Measurements from ENCODE around the gene KCNH1. TPM values are rescaled to one million over a fixed set of nuclear protein-coding genes. Genes with fewer than 3 reads are reported as not detected.

Gene KCNH1
- polyA plus RNA-seq, 2 of the 4 experiments (the other 2 are of a cell fraction): 5.1 to 7.9 TPM

DNA sequence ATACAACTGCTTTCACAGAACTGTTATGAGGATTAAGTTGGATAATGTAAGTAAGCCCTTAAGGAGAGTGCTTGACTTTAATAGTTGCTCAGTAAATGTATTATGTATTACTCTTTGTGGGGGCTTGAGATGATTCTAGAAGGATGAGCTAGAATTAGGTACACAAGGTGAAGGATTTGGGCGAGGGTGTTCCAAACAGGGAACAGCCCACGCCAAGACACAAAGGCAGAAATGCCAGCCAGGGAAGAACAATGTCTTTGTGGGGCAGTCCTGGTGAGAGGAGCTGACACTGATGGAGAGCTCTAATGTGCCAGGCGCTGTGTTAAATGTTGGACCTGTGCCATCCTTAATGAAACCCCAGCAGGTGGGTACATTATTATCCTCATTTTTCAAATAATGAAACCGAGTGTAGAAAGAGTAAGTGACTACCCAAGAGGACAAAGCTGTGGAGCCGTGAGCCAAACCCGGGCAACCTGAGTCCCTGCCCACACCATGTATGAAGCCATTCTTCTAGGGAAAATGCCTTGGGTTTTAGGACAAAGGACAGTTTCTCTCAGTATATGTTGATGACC is 442.8 kb downstream of the KCNH1 start (continued):
- TF ChIP-seq HES2 (IDR thresholded peaks at IDR 0.05): no peak
- no peak for TF ChIP-seq CHD2 (IDR thresholded peaks at IDR 0.05; ENCODE audit: low read length, partially characterized antibody)
- no peak for TF ChIP-seq NR3C1 (IDR thresholded peaks at IDR 0.05)
- TF ChIP-seq FOSL2 (IDR thresholded peaks at IDR 0.05): no peak
- no peak for TF ChIP-seq FOSL2 (CRISPR knock-in tag; IDR thresholded peaks at IDR 0.05)

DNA sequence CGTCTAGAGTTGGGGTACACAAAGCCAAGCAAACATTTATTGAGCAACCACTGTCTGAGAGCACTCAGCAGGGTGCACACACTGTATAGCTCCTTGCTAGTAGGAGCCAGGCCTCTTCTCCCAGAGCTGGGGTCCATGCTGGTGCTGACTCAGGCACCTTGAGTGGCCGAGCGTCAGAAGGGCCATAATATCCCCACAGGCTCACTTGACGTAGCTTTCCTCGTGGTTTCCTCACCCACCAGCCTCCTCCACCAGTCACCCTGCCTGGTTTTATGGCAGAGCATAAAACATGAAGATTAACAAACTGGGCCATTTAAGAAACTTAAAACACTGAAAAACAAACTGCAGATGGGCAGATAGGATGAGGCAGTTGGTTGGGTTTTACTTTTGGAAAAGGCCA is 443.7 kb downstream of the KCNH1 start:
- ChIA-PET CTCF (no interaction called here), POLR2A (no interaction called here)
- H3K9me3 ChIP-seq: no peaks in the 10 kb centered on the region
- DNase-seq (ENCODE audit: low read depth in 1 of 2, low spot score in 1 of 2) (no peak), FAIRE-seq (no peak), ATAC-seq (no peak)
- no peak for TF ChIP-seq FOSL2 (IDR thresholded peaks at IDR 0.05)
- no peak for TF ChIP-seq FOSL2 (CRISPR knock-in tag; IDR thresholded peaks at IDR 0.05)
- TF ChIP-seq, protein P1, sequence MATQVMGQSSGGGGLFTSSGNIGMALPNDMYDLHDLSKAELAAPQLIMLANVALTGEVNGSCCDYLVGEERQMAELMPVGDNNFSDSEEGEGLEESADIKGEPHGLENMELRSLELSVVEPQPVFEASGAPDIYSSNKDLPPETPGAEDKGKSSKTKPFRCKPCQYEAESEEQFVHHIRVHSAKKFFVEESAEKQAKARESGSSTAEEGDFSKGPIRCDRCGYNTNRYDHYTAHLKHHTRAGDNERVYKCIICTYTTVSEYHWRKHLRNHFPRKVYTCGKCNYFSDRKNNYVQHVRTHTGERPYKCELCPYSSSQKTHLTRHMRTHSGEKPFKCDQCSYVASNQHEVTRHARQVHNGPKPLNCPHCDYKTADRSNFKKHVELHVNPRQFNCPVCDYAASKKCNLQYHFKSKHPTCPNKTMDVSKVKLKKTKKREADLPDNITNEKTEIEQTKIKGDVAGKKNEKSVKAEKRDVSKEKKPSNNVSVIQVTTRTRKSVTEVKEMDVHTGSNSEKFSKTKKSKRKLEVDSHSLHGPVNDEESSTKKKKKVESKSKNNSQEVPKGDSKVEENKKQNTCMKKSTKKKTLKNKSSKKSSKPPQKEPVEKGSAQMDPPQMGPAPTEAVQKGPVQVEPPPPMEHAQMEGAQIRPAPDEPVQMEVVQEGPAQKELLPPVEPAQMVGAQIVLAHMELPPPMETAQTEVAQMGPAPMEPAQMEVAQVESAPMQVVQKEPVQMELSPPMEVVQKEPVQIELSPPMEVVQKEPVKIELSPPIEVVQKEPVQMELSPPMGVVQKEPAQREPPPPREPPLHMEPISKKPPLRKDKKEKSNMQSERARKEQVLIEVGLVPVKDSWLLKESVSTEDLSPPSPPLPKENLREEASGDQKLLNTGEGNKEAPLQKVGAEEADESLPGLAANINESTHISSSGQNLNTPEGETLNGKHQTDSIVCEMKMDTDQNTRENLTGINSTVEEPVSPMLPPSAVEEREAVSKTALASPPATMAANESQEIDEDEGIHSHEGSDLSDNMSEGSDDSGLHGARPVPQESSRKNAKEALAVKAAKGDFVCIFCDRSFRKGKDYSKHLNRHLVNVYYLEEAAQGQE (IDR thresholded peaks at IDR 0.05): no peak
- TF ChIP-seq PHF8 (IDR thresholded peaks at IDR 0.05; ENCODE audit: borderline replicate concordance, low read depth): no peak
- no peak for TF ChIP-seq E2F6 (IDR thresholded peaks at IDR 0.05; ENCODE audit: borderline replicate concordance, low read depth)
- TF ChIP-seq POLR2A (IDR thresholded peaks at IDR 0.05; ENCODE audit: low read length): no peak
- TF ChIP-seq BCL3 (IDR thresholded peaks at IDR 0.05): no peak
- TF ChIP-seq CBX8 (IDR thresholded peaks at IDR 0.05): no peak
- no peak for TF ChIP-seq CTCF (IDR thresholded peaks at IDR 0.05)
- H3K4me3 ChIP-seq: no peak overlapping the region
- peak overlapping the region; percentile 25 to 79; a peak in 5 of 6 replicates for H3K27ac ChIP-seq
- H3K4me1 ChIP-seq: peaks cover 48% of the 10 kb centered on the region
- H3K4me2 ChIP-seq: peak overlapping the region; percentile 22; the same call in 2 of the 3 replicates
- 86% methylated on average over 5 of the region's 5 CpGs for WGBS (ENCODE audit: missing lambda C conversion rate)

GRCh38 chr1:210689826-210690225 is 444.1 kb downstream of the KCNH1 start:
- ChIA-PET POLR2A (no interaction called here), CTCF (no interaction called here)
- H3K27ac ChIP-seq: peak overlapping the region; percentile 25 to 79; a peak in 5 of 6 replicates
- DNase-seq (ENCODE audit: low read depth in 1 of 2, low spot score in 1 of 2) (peak in 1 of 2 experiments; percentile 19), FAIRE-seq (no peak), ATAC-seq (peak; percentile 21 to 30; a peak in 2 of 6 replicates)
- no peak overlapping the region for H3K4me3 ChIP-seq
- no peak for TF ChIP-seq HEYL (CRISPR knock-in tag; IDR thresholded peaks at IDR 0.05)
- WGBS (ENCODE audit: missing lambda C conversion rate): 47% methylated on average over 3 of the region's 3 CpGs
- no peaks in the 10 kb centered on the region for H3K9me3 ChIP-seq
- H3K4me1 ChIP-seq: peaks cover 45% of the 10 kb centered on the region
- H3K4me2 ChIP-seq: peak overlapping the region; percentile 22; the same call in 2 of the 3 replicates

Measured in A549 (cell line).